GM12878 (cell line): Measurements from ENCODE around the gene PHLDB3. TPM values are rescaled to one million over a fixed set of nuclear protein-coding genes. Genes with fewer than 3 reads are reported as not detected.
"Not testable (repeated sequence)": the region's sequence is repeated elsewhere in the genome, so short reads cannot be mapped to it uniquely, and the experiment has no call there.

Experiments used
- ATAC-seq: fragments of 200-7000 bp; cut with Tn5 transposase; 3 replicates; pipeline ENCODE4 v1.9.1; 2020; ENCODE audit warnings: mild to moderate bottlenecking, moderate library complexity
- BruUV-seq: library from RNA; stranded (reverse); fragments of 400-500 nt; replicated peaks from 2 replicates; lab custom pipeline; 2021; lab: Mats Ljungman, UMichigan
- CTCF ChIA-PET: fragments of 300-600 bp; sonication (Branson Sonifier 250); formaldehyde crosslinking; extraction: SDS; loops from one replicate; lab custom pipeline; 2021; ENCODE audit warnings: inconsistent platforms; lab: Yijun Ruan, JAX
- POLR2A ChIA-PET: fragments of 350-600 bp; formaldehyde crosslinking; extraction: SDS; loops from one replicate; lab custom pipeline; 2021; ENCODE audit warnings: inconsistent platforms; lab: Charles Lee
- RAD21 ChIA-PET: fragments of 300-600 bp; sonication (Branson Sonifier 250); formaldehyde crosslinking; loops from one replicate; lab custom pipeline; 2023; ENCODE audit warnings: antibody characterized with exemption; ENCODE audit not compliant: unreplicated experiment; lab: Charles Lee
- SMC1A ChIA-PET: fragments of 300-600 bp; sonication (Branson Sonifier 250); formaldehyde crosslinking; loops from one replicate; lab custom pipeline; 2023; ENCODE audit not compliant: unreplicated experiment, uncharacterized antibody; lab: Charles Lee
- DNase-seq: peaks from one replicate; pipeline ENCODE4 v3.0.0-alpha.2; 2011; ENCODE audit warnings: low read depth, low spot score
- FAIRE-seq: peaks from 3 replicates; lab custom pipeline; 2011; peaks lifted over from hg19 to GRCh38; lab: Jason Lieb, UNC
- H2AFZ ChIP-seq: 2 replicates; pipeline ENCODE4 v1.6.0; 2011; ENCODE audit warnings: low read depth, low read length, control low read depth; ENCODE audit not compliant: control insufficient read depth
- H3K27ac ChIP-seq: 2 replicates; pipeline ENCODE4 v1.5.1; 2011; ENCODE audit warnings: control low read depth; ENCODE audit not compliant: control insufficient read depth, insufficient read depth
- H3K27me3 ChIP-seq, 2 experiments: replicated peaks in 1 of 2; 2 replicates each; pipeline versions ENCODE4 v1.6.0 to v1.6.1; 2011; ENCODE audit warnings: low read length in 1 of 2; ENCODE audit not compliant: control insufficient read depth in 2 of 2, insufficient read depth in 2 of 2
- H3K36me3 ChIP-seq, 2 experiments: 2 replicates each; pipeline ENCODE4 v1.5.1; 2011; ENCODE audit warnings: low read length in 1 of 2; ENCODE audit not compliant: control insufficient read depth in 2 of 2, insufficient read depth in 2 of 2
- H3K4me1 ChIP-seq: 2 replicates; pipeline ENCODE4 v1.6.1; 2011; ENCODE audit warnings: mild to moderate bottlenecking, low read length, moderate library complexity, mixed read lengths; ENCODE audit not compliant: control insufficient read depth, insufficient read depth
- H3K4me2 ChIP-seq: 2 replicates; pipeline ENCODE4 v1.6.0; 2011; ENCODE audit warnings: control low read depth; ENCODE audit not compliant: control insufficient read depth, insufficient read depth
- H3K4me3 ChIP-seq: fragments of 200-600 bp; sonication (generic); 2 replicates; pipeline ENCODE4 v1.5.1; 2016
- H3K79me2 ChIP-seq: 2 replicates; pipeline ENCODE4 v1.6.0; 2011; ENCODE audit warnings: low read length; ENCODE audit not compliant: control insufficient read depth, insufficient read depth
- H3K9ac ChIP-seq: 2 replicates; pipeline ENCODE4 v1.8.0; 2011; ENCODE audit warnings: low read length, control low read depth, mixed read lengths; ENCODE audit not compliant: control insufficient read depth, insufficient read depth
- H3K9me3 ChIP-seq: replicated peaks from 3 replicates; pipeline ENCODE4 v1.5.1; 2011; ENCODE audit warnings: mild to moderate bottlenecking, low read length; ENCODE audit not compliant: control insufficient read depth, insufficient read depth
- H4K20me1 ChIP-seq: 2 replicates; pipeline ENCODE4 v1.6.0; 2011; ENCODE audit not compliant: control insufficient read depth, insufficient read depth
- ETV6 ChIP-seq, 2 experiments: fragments of 450-650 bp in 1 of 2; IDR thresholded peaks in 1 of 2; conservative IDR thresholded peaks in 1 of 2; 2 replicates each; pipeline ENCODE4 v1.6.1; 2014; ENCODE audit warnings: antibody characterized with exemption in 1 of 2, borderline replicate concordance in 1 of 2, low read depth in 1 of 2, mild to moderate bottlenecking in 1 of 2, moderate library complexity in 1 of 2
- MXI1 ChIP-seq: fragments of 150-350 bp; IDR thresholded peaks from 2 replicates; pipeline ENCODE4 v1.6.1; 2011; ENCODE audit warnings: low read depth, mild to moderate bottlenecking, inconsistent platforms, low read length, improper control_type of control experiment
- NFXL1 ChIP-seq: fragments of 450-650 bp; IDR thresholded peaks from 2 replicates; pipeline ENCODE4 v1.6.1; 2017; ENCODE audit warnings: antibody characterized with exemption, mild to moderate bottlenecking, borderline replicate concordance
- NR2C1 ChIP-seq: fragments of 450-650 bp; IDR thresholded peaks from 2 replicates; pipeline ENCODE4 v1.6.1; 2017; ENCODE audit warnings: antibody characterized with exemption, mild to moderate bottlenecking, moderate library complexity
- RB1 ChIP-seq: fragments of 450-650 bp; formaldehyde crosslinking; IDR thresholded peaks from 2 replicates; pipeline ENCODE4 v1.6.1; 2017; ENCODE audit warnings: mild to moderate bottlenecking, borderline replicate concordance
- SUZ12 ChIP-seq: fragments of 200-600 bp; sonication (generic); IDR thresholded peaks from one replicate; pipeline ENCODE4 v1.6.1; 2018; ENCODE audit warnings: antibody characterized with exemption, mild to moderate bottlenecking; ENCODE audit not compliant: unreplicated experiment
- ZZZ3 ChIP-seq: IDR thresholded peaks from 2 replicates; pipeline ENCODE4 v1.6.1; 2011; ENCODE audit warnings: low read depth; ENCODE audit not compliant: control insufficient read depth, insufficient read length
- WGBS: methylation state at CpG from one replicate; pipeline ENCODE4 v1.1.6; 2016; ENCODE audit warnings: low lambda C conversion rate; ENCODE audit not compliant: insufficient replicate concordance, insufficient coverage; ENCODE audit errors: missing lambda C conversion rate; 5-methylcytosine and 5-hydroxymethylcytosine counted together
- in situ Hi-C: fragments of 300-500 bp; cut with MboI; formaldehyde crosslinking; loops from 9 replicates; pipeline ENCODE4 v1.14.3; 2018; ENCODE audit warnings: mixed read lengths
- intact Hi-C: fragments of 100-400 bp; cut with micrococcal nuclease; formaldehyde crosslinking; loops from one replicate; pipeline ENCODE4 v1.14.2; 2022; ENCODE audit not compliant: unreplicated experiment
- polyA plus RNA-seq, 11 experiments: library from polyadenylated mRNA; depleted of rRNA in 4 of 11; unstranded in 6 of 11; stranded (reverse) in 5 of 11; fragments of >200 nt; fragmentation: Nextera tagmentation in 4 of 11; fragmentation: Illumina TruSeq in 1 of 11; extraction: Ambion mirVana in 4 of 11; extraction: Trizol in 1 of 11; gene quantifications; 1 replicate in 1 of 11; 2 replicates in 10 of 11; pipeline versions ENCODE4 v1.2.1 to v1.2.3, GENCODE V29; 2011 to 2016; ENCODE audit warnings: inconsistent platforms in 2 of 11, missing spikeins in 2 of 11, low read depth in 1 of 11
- total RNA-seq, 4 experiments: library from RNA; depleted of rRNA in 3 of 4; stranded (reverse); fragments of >200 nt in 3 of 4; fragmentation: Illumina TruSeq in 1 of 4; extraction: Trizol in 1 of 4; gene quantifications; 2 replicates each; pipeline versions ENCODE4 v1.2.1 to v1.2.3, GENCODE V29; 2013 to 2021
- TF ChIP-seq, protein P1 (sequence below): fragments of 150-350 bp; IDR thresholded peaks from 2 replicates; pipeline ENCODE4 v1.6.1; 2016; ENCODE audit warnings: low read depth, low read length
- TF ChIP-seq, protein P2 (sequence below): fragments of 450-650 bp; IDR thresholded peaks from 2 replicates; pipeline ENCODE4 v1.6.1; 2017; ENCODE audit warnings: mild to moderate bottlenecking, low read depth, inconsistent platforms; ENCODE audit not compliant: poor library complexity, severe bottlenecking

PHLDB3 gene
- total and polyA plus RNA-seq, 10 of the 15 experiments (the other 5 are each of a cell fraction or from before 2014, with no cell fraction given) = 0.13 to 13.0 (median 5.5) TPM

DNA sequence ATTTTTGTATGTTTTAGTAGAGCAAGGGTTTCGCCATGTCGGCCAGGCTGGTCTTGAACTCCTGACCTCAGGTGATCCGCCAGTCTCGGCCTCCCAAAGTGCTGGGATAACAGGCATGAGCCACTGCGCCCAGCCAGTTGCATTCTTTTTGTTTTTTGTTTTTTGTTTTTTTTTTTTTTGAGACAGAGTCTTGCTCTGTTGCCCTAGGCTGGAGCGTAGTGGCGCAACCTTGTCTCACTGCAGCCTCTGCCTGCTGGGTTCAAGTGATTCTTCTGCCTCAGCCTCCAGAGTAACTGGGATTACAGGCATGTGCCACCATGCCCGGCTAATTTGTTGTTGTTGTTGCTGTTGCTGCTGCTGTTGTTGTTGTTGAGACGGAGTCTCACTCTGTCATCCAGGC, 60.5 kb downstream of the PHLDB3 start:
- CTCF ChIA-PET = interaction anchor here (1.1 to 6.6 kb wide), 4 partner anchors 11 to 151 kb away, joined by 3 to 393 read pairs (median 12); no protein-coding TSS in a partner anchor
- not testable (repeated sequence) for BruUV-seq

DNA sequence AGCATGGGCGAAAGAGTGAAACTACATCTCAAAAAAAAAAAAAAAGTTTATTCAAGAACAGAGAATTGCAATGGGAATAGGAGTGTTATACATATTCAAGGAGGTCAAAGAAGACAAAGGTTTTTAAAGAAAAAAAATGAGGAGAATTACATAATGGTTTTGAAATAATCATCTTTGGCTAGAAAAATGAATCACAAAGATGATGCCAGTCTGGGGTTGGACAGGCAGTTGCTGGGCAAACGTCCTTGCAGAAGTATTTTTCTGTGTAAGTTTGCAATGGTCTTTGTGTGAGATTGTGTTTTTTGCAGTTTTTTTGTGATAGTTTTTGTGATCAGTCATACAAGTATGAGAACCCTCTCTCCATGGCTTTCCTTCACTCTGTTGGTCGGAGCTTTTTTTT, 62.8 kb downstream of the PHLDB3 start:
- no peaks in the 10 kb centered on the region for H3K36me3 ChIP-seq
- H3K27me3 ChIP-seq = peaks cover 0 to 2% of the 10 kb centered on the region in 2 experiments; a peak in 1 of 4 replicates
- no TSS peak for BruUV-seq
- TF ChIP-seq MXI1 (no peak), ETV6 (conservative IDR thresholded peaks at IDR 0.05 in 1 of 2, IDR thresholded peaks at IDR 0.05 in 1 of 2; ENCODE audit: borderline replicate concordance in 1 of 2, low read depth in 1 of 2) (no peak), NFXL1 (no peak), NR2C1 (no peak), SUZ12 (no peak), RB1 (no peak), ZZZ3 (no peak)
- TF ChIP-seq, protein P1, sequence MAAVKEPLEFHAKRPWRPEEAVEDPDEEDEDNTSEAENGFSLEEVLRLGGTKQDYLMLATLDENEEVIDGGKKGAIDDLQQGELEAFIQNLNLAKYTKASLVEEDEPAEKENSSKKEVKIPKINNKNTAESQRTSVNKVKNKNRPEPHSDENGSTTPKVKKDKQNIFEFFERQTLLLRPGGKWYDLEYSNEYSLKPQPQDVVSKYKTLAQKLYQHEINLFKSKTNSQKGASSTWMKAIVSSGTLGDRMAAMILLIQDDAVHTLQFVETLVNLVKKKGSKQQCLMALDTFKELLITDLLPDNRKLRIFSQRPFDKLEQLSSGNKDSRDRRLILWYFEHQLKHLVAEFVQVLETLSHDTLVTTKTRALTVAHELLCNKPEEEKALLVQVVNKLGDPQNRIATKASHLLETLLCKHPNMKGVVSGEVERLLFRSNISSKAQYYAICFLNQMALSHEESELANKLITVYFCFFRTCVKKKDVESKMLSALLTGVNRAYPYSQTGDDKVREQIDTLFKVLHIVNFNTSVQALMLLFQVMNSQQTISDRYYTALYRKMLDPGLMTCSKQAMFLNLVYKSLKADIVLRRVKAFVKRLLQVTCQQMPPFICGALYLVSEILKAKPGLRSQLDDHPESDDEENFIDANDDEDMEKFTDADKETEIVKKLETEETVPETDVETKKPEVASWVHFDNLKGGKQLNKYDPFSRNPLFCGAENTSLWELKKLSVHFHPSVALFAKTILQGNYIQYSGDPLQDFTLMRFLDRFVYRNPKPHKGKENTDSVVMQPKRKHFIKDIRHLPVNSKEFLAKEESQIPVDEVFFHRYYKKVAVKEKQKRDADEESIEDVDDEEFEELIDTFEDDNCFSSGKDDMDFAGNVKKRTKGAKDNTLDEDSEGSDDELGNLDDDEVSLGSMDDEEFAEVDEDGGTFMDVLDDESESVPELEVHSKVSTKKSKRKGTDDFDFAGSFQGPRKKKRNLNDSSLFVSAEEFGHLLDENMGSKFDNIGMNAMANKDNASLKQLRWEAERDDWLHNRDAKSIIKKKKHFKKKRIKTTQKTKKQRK = no peak
- TF ChIP-seq, protein P2, sequence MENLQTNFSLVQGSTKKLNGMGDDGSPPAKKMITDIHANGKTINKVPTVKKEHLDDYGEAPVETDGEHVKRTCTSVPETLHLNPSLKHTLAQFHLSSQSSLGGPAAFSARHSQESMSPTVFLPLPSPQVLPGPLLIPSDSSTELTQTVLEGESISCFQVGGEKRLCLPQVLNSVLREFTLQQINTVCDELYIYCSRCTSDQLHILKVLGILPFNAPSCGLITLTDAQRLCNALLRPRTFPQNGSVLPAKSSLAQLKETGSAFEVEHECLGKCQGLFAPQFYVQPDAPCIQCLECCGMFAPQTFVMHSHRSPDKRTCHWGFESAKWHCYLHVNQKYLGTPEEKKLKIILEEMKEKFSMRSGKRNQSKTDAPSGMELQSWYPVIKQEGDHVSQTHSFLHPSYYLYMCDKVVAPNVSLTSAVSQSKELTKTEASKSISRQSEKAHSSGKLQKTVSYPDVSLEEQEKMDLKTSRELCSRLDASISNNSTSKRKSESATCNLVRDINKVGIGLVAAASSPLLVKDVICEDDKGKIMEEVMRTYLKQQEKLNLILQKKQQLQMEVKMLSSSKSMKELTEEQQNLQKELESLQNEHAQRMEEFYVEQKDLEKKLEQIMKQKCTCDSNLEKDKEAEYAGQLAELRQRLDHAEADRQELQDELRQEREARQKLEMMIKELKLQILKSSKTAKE = no peak
- TF ChIP-seq, all 136 proteins: peak for 0
- Histone ChIP-seq H3K9ac (no peak overlapping the region), H3K4me3 (no peak overlapping the region), H3K27ac (no peak overlapping the region), H3K79me2 (no peaks in the 10 kb centered on the region), H3K9me3 (no peaks in the 10 kb centered on the region; the same call in 2 of the 3 replicates), H4K20me1 (no peaks in the 10 kb centered on the region), H3K4me1 (no peaks in the 10 kb centered on the region), H2AFZ (no peak overlapping the region), H3K4me2 (no peak overlapping the region)
- intact Hi-C loops (loop anchor here (10.0 kb wide), 1 partner anchor 343 kb away; the partner anchor contains the start of gene KCNN4), in situ Hi-C loops (loop anchor here (10.0 kb wide), 1 partner anchor 363 kb away; the partner anchor contains the start of gene LYPD5)
- ATAC-seq = no peak
- SMC1A ChIA-PET = no interaction called here
- CTCF ChIA-PET = interaction anchor here (0.7 to 2.6 kb wide), 3 partner anchors 9 to 950 kb away, joined by 3 to 15 read pairs (median 3); no protein-coding TSS in a partner anchor
- no peak for FAIRE-seq
- POLR2A ChIA-PET = no interaction called here
- RAD21 ChIA-PET = interaction anchor here (9.1 kb wide), 1 partner anchor 77 kb away, joined by 186 read pairs; no protein-coding TSS in a partner anchor
- 20% methylated on average over 3 of the region's 3 CpGs for WGBS
- DNase-seq = no peak

More for the DNA sequence above, 60.5 kb downstream of the PHLDB3 start:
- H3K9me3 ChIP-seq, H3K4me2 ChIP-seq, H2AFZ ChIP-seq, H4K20me1 ChIP-seq, H3K27me3 ChIP-seq, H3K4me1 ChIP-seq, DNase-seq, FAIRE-seq, H3K4me3 ChIP-seq, ATAC-seq, H3K36me3 ChIP-seq, H3K79me2 ChIP-seq, H3K9ac ChIP-seq, POLR2A ChIA-PET, H3K27ac ChIP-seq: not testable (repeated sequence)
- ChIA-PET RAD21 (interaction anchor here (9.1 kb wide), 1 partner anchor 75 kb away, joined by 186 read pairs; no protein-coding TSS in a partner anchor), SMC1A (interaction anchor here (1.6 to 6.3 kb wide), 2 partner anchors 12 to 76 kb away, joined by 5 to 194 read pairs; no protein-coding TSS in a partner anchor)
- in situ Hi-C loops (loop anchor here (10.0 kb wide), 1 partner anchor 361 kb away; the partner anchor contains the start of gene LYPD5), intact Hi-C loops (loop anchor here (10.0 kb wide), 1 partner anchor 341 kb away; the partner anchor contains the start of gene KCNN4)
- WGBS = 68% methylated on average over 9 of the region's 9 CpGs
